IPS DF 19.7 (cell line): ENCODE measurements around the gene ZNF609.
"Not testable (repeated sequence)": the region's sequence is repeated elsewhere in the genome, so short reads cannot be mapped to it uniquely, and the experiment has no call there.

ENCODE experiments used
- DNase-seq: peaks from one replicate; pipeline ENCODE4 v3.0.0-alpha.2; 2013; ENCODE audit warnings: low read depth, low spot score

ZNF609 gene

DNA sequence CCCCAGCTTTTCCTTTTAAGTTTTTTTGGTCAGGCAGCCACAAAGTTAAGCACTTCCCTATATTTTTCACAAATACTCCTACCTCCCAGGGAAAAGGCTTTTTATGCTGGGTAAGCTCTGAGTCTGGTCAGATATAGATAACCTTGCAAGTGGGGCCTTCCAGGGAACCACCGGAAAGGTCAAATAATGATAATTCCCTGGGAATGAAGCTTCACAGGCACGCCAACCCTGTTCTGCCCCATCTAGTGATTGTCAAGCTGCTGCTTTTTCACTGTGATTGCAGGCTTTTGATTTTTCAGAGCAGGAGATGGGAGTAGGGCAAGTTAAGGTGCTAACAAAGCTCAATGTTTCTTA is 121.0 kb downstream of the ZNF609 start:
- DNase-seq = no peak

DNA sequence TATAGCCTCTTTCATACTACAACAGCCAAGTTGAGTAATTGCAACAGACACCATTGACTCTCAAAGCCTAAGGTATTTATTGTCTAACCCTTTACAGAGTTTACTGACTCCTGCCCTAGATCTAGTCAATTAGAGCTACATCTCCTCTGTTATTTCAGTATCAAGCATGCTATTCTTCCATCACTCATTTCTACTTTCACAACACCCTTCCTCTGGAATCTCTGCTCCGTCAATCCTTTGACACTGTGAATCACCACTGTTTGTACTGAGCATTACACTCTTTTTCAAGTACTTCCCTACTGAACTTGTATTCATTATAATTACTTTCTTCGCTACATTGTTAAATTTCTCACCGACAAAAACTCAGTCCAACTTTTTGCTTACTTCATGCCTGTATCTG is 121.8 kb downstream of the ZNF609 start:
- no peak for DNase-seq

DNA sequence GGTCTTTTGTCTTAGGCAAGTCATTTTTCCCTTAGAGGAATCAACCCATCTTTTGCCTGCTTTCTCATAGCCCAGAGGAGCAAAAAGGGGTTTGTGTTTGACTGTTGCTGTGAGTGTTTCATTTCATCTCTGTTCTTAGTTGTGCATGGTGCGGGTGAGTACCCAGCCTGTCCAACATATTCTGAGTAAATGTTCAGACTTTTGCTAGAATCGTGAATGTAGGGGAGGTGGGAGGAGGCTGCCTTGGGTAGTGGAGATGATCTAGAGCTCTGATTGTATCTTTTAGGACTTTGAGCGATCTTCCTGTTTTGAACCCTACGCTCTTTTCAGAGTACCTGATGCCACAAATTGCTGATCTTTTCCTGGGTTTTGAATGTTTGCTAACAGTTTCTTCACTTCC is 123.1 kb downstream of the ZNF609 start:
- DNase-seq = no peak

DNA sequence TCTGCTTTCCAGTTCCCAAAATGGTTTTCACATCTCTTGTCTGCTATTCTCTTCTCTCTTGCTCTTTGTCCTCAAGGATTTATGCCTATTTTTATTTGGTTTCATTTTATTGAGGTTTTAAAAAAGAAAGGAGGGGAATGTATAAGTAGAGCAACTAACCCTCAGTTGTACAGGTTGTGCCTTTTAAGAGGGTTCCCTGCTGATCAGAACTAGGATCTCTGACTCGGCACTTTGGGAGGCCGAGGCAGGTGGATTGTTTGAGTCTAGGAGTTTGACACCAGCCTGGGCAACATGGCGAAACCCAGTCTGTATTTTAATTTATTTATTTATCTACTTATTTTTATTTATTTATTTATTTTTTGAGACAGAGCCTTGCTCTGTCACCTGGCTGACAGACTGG is 123.6 kb downstream of the ZNF609 start:
- no peak for DNase-seq

DNA sequence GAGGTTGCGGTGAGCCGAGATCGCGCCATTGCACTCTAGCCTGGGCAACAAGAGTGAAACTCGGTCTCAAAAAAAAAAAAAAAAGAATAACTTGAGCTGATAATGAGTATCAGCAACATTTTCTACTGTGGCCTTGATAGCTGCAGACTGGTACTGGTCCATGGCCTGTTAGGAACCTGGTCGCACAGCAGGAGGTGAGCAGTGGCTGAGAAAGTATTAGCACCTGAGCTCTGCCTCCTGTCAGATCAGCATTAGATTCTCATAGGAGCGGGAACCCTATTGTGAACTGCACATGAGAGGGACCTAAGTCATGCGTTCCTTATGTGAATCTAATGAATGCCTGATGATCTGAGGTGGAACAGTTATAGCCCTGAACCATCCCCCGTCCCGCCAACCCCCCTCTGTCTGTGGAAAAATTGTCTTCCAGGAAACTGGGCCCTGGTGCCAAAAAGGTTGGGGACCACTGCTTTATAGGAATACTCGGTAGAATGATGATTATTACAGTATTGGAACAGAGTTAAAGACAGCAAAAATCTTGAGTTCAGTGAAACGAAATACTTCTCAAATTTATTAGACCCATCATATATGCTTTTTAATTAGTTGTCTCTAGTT is 126.0 kb downstream of the ZNF609 start:
- no peak for DNase-seq

DNA sequence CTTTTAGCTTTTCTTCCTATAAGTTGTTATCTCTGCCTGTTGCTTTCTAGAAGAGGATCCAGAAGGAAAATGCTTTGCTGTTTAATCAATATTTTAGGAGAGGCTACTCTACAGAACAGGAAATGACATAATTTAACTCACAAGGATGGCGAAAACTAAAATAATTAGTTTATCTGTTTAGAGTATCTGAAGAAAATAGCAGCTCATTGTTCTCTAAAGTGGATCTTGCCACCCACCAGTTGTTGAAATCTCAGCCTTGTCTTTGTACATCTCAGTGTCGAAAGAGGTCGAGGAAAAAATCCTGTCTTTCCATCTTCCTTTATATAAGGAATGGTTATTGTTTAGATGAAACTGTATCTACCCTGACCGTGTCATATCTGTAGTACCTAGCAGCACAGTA is 126.6 kb downstream of the ZNF609 start:
- no peak for DNase-seq

DNA sequence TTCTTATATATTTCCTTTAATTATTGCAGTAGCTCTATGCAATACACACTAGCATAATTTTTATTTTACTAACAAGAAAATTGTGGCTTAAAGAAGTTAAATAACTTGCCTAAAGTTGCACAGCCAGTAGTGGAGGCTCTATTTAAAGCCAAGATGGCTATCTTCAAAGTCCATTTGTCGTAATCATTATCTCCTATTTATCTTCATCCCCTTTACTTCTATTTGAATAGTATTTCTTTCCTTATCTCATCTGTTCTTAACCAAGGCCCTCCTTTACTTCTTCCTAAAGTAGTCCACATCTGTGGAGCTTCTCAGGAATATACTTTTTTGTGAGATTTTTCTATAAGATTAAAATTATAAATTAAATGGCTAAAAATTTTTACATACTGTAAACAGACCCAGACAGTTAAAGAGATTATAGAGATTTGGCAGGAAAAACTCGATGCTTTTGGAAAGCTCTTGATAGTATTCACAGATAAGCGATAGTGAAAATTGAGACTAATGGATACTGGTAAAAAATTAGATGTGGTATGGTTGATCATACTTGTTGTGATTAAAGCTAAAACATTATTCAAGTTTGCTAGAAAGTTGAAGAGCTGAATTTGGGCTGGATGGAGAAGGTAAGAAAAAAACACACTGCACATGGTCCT is 129.2 kb downstream of the ZNF609 start:
- DNase-seq = no peak

DNA sequence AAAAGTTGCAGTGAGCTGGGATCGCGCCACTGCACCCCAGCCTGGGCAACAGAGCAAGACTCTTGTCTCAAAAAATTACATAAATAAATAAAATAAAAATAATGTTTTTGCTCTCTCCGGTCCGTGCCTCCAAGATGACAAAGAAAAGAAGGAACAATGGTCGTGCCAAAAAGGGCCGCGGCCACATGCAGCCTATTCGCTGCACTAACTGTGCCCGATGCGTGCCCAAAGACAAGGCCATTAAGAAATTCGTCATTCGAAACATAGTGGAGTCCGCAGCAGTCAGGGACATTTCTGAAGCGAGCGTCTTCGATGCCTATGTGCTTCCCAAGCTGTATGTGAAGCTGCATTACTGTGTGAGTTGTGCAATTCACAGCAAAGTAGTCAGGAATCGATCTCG is 132.5 kb downstream of the ZNF609 start:
- not testable (repeated sequence) for DNase-seq

DNA sequence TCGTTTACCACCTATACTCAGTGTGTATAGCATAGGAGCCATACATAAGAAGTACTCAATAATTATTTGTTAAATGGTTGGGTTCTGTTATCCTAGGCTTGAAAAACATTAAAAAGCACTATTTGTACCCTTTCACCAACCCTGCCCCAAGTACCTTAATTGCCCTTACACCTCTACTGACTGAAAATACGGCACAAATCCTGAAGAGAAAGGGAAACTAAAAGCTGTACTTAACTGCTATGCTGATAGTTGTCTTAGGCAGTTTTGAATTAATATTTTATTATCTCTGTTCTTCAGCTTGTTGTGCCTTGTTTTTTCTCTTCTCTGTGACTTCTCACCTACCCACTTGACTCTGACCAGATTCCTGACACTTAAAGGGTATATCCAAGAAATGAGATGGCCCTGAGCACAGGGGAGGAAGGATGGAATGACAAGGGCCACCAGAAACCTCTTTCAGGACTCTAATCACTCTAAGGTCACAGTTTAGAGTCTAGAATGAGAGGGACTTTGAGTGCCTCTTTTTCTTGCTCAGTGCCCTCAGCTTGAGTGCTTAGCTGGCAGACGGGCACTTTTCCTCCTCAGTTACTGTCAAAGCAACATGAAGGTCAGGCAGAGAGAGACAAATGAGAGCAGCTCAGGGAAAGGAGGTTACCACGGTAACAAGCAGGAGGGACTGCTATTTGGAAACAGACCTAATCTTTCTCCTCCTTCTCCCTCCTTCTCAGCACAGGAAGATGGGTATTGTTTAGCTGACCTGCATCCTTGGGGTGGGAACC is 136.5 kb downstream of the ZNF609 start:
- DNase-seq = peak; percentile 78

DNA sequence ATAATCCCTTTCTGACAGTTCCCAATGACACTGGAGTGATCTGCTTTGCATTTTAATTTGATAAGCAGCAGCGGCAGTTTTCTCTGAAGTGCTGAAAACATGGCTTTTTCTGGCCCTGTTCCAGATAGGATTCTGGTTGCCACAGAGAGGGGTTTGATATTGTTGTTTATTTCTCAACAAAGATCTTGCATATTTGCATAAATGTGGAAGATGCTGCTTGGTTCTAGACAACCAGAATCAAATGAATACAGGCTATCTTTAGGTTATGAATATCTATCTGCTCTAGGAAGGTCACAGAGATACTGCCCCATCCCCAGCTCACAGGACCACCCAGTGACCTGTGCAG is 137.1 kb downstream of the ZNF609 start:
- DNase-seq = no peak

DNA sequence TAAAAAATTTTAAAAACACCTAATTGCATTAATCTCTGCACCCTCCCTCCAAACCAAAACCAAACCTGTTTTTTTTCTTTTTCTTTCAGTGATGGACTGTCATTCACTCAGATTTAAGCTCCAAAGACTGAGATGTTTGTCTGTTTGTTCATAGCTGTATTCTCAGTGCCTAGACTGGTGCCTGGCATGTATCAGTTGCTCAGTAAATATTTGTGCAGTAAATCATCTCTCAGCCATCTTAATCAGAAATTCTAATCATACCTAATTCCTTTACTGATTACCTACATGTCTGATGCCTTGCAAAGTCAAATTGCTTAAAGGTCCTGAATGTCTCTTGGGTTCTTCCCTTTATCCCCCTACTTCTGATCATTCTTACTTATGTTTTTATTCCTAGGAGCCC is 138.8 kb downstream of the ZNF609 start:
- no peak for DNase-seq

DNA sequence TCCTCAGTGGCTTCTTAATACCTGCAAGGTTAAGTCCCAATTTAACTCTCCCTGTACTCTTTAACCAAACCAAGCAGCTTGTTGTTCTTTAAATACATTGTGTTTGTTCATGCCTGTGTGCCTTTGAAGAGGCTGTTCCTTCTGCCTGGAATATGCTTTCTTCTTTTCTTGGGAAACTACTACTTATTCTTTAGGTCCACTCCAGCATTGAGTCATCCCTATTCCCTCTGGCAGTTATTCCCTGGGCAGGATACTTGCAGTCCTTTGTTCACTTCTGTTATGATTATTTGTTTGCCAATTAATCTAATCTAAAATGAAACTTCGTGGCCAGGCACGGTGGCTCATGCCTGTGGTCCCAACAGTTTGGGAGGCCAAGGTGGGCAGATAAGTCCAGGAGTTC is 139.3 kb downstream of the ZNF609 start:
- no peak for DNase-seq

DNA sequence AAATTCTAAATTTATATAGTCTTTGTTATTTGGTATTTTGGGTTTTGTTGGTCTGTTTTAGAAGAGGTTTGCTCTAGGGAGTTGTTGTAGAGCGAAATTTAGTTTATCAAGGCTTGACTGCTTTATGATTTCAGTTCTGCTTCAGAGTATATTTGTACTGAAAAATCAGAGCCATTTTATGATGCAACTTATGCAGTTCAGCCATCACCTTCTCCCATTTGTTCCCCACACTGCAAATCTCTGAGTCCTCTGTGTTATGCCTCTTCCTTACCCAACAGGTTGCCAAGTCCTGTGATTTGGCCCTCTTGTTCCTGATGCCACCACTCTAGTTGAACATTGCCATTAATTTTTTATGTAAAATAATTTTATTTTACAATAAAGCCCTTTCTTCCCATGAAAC is 140.4 kb downstream of the ZNF609 start:
- no peak for DNase-seq

DNA sequence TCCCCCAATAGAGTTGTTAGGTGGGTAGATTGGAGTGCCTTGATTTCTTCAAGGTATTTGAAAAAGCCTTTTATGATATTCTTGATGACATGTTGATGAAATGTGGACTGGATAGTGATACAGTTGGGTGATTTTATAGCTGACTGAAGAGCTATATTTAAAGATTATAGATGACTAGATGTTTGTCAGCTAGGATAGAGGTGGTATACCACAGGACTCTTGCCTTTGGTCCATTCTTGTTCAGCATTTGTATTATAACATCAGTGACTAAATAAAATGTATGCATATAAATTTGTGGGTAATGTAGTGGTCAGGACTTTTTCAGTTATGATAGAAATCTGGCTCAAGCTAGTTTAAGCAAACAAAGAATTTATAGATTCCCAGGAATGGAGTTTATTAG is 143.9 kb downstream of the ZNF609 start:
- no peak for DNase-seq

DNA sequence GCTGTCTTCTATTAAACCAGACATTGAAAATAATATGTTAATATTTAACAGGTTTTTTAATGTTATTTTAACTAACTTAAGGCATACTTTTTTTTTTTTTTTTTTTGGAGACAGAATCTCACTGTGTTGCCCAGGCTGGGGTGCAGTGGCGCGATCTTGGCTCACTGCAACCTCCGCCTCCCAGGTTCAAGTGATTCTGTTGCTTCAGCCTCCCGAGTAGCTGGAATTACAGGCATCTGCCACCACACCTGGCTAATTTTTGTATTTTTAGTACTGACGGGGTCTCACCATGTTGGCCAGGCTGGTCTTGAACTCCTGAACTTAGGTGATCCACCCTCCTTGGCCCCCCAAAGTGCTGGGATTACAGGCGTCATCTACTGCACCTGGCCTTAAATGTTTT is 147.0 kb downstream of the ZNF609 start:
- DNase-seq = not testable (repeated sequence)

DNA sequence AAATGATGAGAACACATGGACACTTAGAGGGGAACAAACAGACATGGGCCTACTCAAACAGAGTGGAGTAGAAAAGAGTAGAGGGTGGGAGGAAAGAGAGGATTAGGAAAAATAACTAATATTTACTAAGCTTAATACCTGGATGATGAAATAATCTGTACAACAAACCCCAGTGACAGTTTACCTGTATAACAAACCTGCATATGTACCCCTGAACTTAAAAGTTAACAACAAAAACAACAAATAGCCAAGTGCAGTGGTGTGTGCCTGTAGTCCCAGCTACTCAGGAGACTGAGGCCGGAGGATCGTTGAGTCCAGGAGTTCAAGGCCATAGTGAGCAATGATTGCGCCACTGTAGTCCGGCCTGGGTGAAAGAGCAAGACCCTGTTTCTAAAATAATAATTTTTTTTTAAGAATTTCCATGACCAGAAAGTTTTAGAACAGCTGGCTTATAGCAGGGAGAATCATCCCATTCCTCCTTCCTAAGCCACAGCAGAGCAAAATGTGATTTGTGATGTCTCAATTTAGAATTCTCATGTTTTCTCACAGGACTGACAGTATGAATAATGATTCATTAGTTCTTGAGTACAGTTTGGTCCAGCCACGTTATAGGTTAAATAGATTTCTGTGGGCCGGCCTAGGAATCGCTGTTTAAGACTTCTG is 150.0 kb downstream of the ZNF609 start:
- no peak for DNase-seq

DNA sequence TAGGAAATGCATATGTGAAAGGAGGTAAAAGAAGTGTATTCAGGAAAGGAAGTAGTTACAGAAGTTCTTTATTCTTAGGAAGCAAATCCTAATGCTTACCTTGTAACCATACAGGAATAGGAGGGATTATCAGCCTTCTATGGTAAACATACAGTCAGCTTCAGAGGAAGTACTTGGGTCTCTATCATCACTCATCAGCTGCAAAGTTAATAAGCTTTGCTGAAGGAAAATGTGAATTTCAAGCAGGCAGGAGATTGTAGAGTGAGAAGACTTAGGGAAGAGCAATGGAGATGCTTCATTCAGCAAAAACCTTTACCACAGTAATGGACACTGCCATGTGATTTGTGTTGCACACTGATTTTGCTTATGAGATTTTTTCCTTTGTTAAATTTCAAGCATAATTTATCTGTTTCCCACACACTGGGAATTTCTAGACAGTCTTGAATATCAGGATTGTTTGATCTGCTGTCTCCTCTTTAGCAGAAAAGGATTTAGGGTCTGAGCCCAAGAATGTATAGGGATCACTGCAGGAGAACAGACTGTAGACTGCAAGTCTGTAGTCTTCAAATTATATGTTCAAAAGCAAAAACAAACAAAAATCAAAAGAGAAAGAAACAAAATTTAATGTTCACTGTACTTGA is 150.8 kb downstream of the ZNF609 start:
- no peak for DNase-seq

DNA sequence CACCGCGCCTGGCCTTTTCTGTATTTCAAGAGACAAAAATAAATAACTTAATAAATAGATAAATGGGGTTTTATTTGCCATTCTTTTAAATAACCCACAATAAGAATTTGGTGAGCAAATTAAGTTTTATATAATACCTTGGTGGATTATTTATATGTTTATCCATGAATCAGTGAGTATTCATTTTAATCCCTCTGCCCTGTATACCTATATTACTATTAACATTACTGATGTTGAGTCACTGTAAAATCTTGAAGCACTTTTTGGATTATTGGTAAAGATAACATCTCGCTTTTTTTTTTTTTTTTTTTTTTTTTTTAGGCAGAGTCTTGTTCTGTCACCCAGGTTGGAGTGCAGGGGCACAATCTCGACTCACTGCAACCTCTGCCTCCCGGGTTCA is 154.1 kb downstream of the ZNF609 start:
- no peak for DNase-seq

DNA sequence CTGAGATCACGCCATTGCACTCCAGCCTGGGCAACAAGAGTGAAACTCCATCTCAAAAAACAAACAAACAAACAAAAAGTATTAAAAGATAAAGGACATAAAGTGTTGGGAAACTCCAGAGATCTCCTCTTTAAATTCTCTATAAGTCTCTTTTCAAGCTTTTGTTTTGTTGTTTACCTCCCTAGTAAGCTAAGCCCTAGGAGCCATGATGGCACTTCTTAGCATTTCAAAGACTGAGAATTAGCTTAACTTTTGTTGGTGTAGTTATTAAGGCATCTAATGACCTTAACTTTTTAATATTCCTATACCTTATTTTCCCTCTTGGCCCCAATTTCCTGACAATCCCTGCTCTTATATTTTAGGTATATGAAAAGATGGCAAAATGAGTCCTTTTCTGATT is 157.3 kb downstream of the ZNF609 start:
- DNase-seq = no peak

DNA sequence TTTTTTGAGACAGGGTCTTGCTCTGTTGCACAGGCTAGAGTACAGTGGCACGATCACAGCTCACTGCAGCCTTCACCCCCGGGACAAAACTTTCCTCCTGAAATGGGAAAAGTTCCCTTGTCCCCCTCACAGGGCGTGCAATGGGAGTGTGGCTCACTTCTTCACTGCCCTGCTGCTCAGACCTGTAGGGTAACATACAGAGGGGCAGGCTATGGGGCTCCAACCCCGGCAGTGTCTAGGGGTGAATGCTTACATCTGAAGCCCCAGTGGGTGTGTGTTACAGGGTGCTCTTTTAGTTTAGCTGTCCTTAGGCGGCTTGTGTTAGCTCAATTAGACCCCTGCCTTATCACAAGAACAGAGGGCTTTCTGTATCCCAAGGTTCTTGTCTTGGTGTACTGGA is 157.8 kb downstream of the ZNF609 start:
- no peak for DNase-seq

DNA sequence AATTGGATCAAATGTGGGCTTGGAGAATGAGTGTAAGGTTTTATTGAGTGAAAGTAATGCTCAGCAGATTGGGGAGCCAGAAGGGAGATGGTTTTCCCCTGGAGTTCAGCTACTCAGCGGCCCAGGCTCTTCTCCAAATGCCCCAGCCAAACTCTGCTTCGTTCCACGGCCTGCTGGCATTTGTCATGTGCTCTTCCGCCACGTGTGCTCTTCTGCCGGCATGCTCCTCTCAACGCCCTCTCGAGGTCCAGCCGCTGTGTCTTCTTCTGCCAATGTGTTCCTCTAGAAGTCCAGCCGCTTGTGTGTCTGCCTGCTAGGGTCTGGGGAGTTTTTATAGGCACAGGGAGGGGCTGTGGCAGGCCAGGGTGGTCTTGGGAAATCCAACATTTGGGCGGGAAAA is 158.2 kb downstream of the ZNF609 start:
- no peak for DNase-seq
